K562 (cell line): ENCODE measurements around the gene KCNN4. TPM values are rescaled to one million over a fixed set of nuclear protein-coding genes. Genes with fewer than 3 reads are reported as not detected.
A peak's percentile ranks its signal among the peaks of the same experiment; 100 is the strongest.

Source experiments
- ATAC-seq: fragments of 200-7000 bp; cut with Tn5 transposase; 3 replicates; pipeline ENCODE4 v1.9.1; 2020; ENCODE audit warnings: moderate library complexity
- BruUV-seq: library from RNA; stranded (reverse); fragments of 400-500 nt; replicated peaks from 2 replicates; lab custom pipeline; 2021; lab: Mats Ljungman, UMichigan
- CTCF ChIA-PET: fragments of 300-600 bp; formaldehyde crosslinking; extraction: SDS; loops from one replicate; lab custom pipeline; 2021; ENCODE audit warnings: low intra/inter-chr PET ratio; lab: Yijun Ruan, JAX
- POLR2A ChIA-PET: fragments of 300-600, 350-650 bp; sonication (Branson Sonifier 250); formaldehyde crosslinking; extraction: SDS; loops from one replicate; lab custom pipeline; 2021; ENCODE audit warnings: antibody characterized with exemption, inconsistent platforms; lab: Yijun Ruan, JAX
- DNase-seq, 4 experiments: peaks; one replicate each; pipeline versions ENCODE4 v3.0.0 to v3.0.0-alpha.2; 2011 to 2018; ENCODE audit warnings: low spot score in 3 of 4, mixed read lengths in 3 of 4; ENCODE audit errors: extremely low read depth in 1 of 4
- FAIRE-seq: peaks from 2 replicates; lab custom pipeline; 2011; peaks lifted over from hg19 to GRCh38; lab: Jason Lieb, UNC
- H2AFZ ChIP-seq: 2 replicates; pipeline ENCODE4 v1.6.0; 2011; ENCODE audit warnings: low read depth, low read length, control low read depth, inconsistent platforms
- H3K27ac ChIP-seq: fragments of 200-600 bp; 3 replicates; pipeline ENCODE4 v1.8.0; 2011; ENCODE audit warnings: low read depth, mild to moderate bottlenecking, control low read depth, inconsistent platforms, low read length, moderate library complexity, mixed read lengths; ENCODE audit errors: extremely low read depth
- H3K27me3 ChIP-seq, 2 experiments: fragments of 300-600 bp in 1 of 2; 2 replicates in 1 of 2; 3 replicates in 1 of 2; pipeline versions ENCODE4 v1.6.0 to v1.8.0; 2011; ENCODE audit warnings: inconsistent platforms in 2 of 2, low read length in 2 of 2, mild to moderate bottlenecking in 1 of 2, mixed read lengths in 1 of 2, moderate library complexity in 1 of 2; ENCODE audit not compliant: control insufficient read depth in 2 of 2, insufficient read depth in 2 of 2
- H3K36me3 ChIP-seq: fragments of 300-600 bp; 3 replicates; pipeline ENCODE4 v1.8.0; 2011; ENCODE audit warnings: mild to moderate bottlenecking, low read length, inconsistent platforms; ENCODE audit not compliant: control insufficient read depth, insufficient read depth
- H3K4me1 ChIP-seq, 2 experiments: fragments of 200-600 bp in 1 of 2; replicated peaks in 1 of 2; 2 replicates in 1 of 2; 3 replicates in 1 of 2; pipeline versions ENCODE4 v1.5.1 to v1.8.0; 2011; ENCODE audit warnings: inconsistent platforms in 2 of 2, low read length in 2 of 2, mild to moderate bottlenecking in 1 of 2, mixed read lengths in 1 of 2, moderate library complexity in 1 of 2; ENCODE audit not compliant: control insufficient read depth in 2 of 2, insufficient read depth in 2 of 2
- H3K4me2 ChIP-seq: 2 replicates; pipeline ENCODE4 v1.6.1; 2011; ENCODE audit warnings: low read length, control low read depth, inconsistent platforms, mixed read lengths; ENCODE audit not compliant: insufficient read depth
- H3K4me3 ChIP-seq: fragments of 200-600 bp; sonication (generic), shearing (Covaris generic); 2 replicates; pipeline ENCODE4 v1.5.1; 2016; ENCODE audit warnings: control low read depth, inconsistent platforms
- H3K79me2 ChIP-seq: fragments of 200-600 bp; 3 replicates; pipeline ENCODE4 v1.8.0; 2011; ENCODE audit warnings: low read length, inconsistent platforms; ENCODE audit not compliant: control insufficient read depth, insufficient read depth
- H3K9ac ChIP-seq, 2 experiments: 2 replicates each; pipeline versions ENCODE4 v1.6.0 to v1.6.1; 2011; ENCODE audit warnings: low read depth in 2 of 2, low read length in 2 of 2, control low read depth in 1 of 2, inconsistent platforms in 1 of 2, mild to moderate bottlenecking in 1 of 2, mixed read lengths in 1 of 2; ENCODE audit not compliant: insufficient read depth in 1 of 2
- H3K9me1 ChIP-seq: one replicate; pipeline ENCODE4 v1.6.0; 2011; ENCODE audit warnings: inconsistent platforms, mild to moderate bottlenecking, low read length, moderate library complexity; ENCODE audit not compliant: control insufficient read depth, insufficient read depth
- H3K9me3 ChIP-seq: replicated peaks from 2 replicates; pipeline ENCODE4 v1.5.1; 2011; ENCODE audit warnings: low read depth, low read length, inconsistent platforms; ENCODE audit not compliant: control insufficient read depth, insufficient read depth
- H4K20me1 ChIP-seq: replicated peaks from 2 replicates; pipeline ENCODE4 v1.6.1; 2011; ENCODE audit warnings: low read length, inconsistent platforms, mixed read lengths; ENCODE audit not compliant: control insufficient read depth, insufficient read depth
- CTBP1 ChIP-seq: fragments of 450-650 bp; IDR thresholded peaks from 2 replicates; pipeline ENCODE4 v1.6.1; 2016; ENCODE audit warnings: borderline replicate concordance
- E2F3 ChIP-seq: fragments of 250-450 bp; sonication (Bioruptor Pico); IDR thresholded peaks from 2 replicates; pipeline ENCODE4 v1.4.0; 2020; ENCODE audit warnings: mild to moderate bottlenecking
- NFE2 ChIP-seq: IDR thresholded peaks from 2 replicates; pipeline ENCODE4 v1.6.1; 2014; ENCODE audit warnings: antibody characterized with exemption, low read depth
- RNF2 ChIP-seq: sonication (generic); IDR thresholded peaks from 2 replicates; pipeline ENCODE4 v1.6.1; 2016
- SIN3B ChIP-seq: fragments of 450-650 bp; IDR thresholded peaks from 2 replicates; pipeline ENCODE4 v1.6.1; 2017; ENCODE audit warnings: low read depth, mild to moderate bottlenecking, moderate library complexity
- SRSF7 ChIP-seq: fragments of 200-400 bp; formaldehyde crosslinking; optimal IDR thresholded peaks from 2 replicates; pipeline ENCODE3; 2017; ENCODE audit warnings: mild to moderate bottlenecking, low read depth, low read length
- ZEB2 ChIP-seq: fragments of 450-650 bp; IDR thresholded peaks from 2 replicates; pipeline ENCODE4 v1.6.1; 2016
- WGBS: fragments of 100-300 bp; shearing (Covaris generic); methylation state at CpG from one replicate; pipeline ENCODE4 v1.1.6; 2016; ENCODE audit warnings: low coverage, mixed read lengths; ENCODE audit not compliant: insufficient coverage; ENCODE audit errors: missing lambda C conversion rate; 5-methylcytosine and 5-hydroxymethylcytosine counted together
- in situ Hi-C: fragments of 300-500 bp; cut with MboI; formaldehyde crosslinking; loops from 4 replicates; pipeline ENCODE4 v1.15.0; 2018; ENCODE audit warnings: inconsistent platforms, mixed read lengths
- intact Hi-C: fragments of 100-400 bp; cut with micrococcal nuclease; formaldehyde crosslinking; loops from 2 replicates; pipeline ENCODE4 v1.14.2; 2022
- polyA plus RNA-seq, 8 experiments: library from polyadenylated mRNA; depleted of rRNA in 4 of 8; stranded (reverse) in 5 of 8; unstranded in 3 of 8; fragments of >200 nt; fragmentation: Nextera tagmentation in 2 of 8; fragmentation: Illumina TruSeq in 1 of 8; extraction: Ambion mirVana in 2 of 8; extraction: Trizol in 1 of 8; gene quantifications; 2 replicates each; pipeline versions ENCODE4 v1.2.1 to v1.2.3, GENCODE V29; 2011 to 2014; ENCODE audit warnings: inconsistent platforms in 1 of 8, missing spikeins in 1 of 8
- total RNA-seq, 7 experiments: library from RNA; depleted of rRNA in 6 of 7; stranded (reverse); fragments of >200 nt in 6 of 7; fragmentation: Illumina TruSeq in 2 of 7; extraction: Trizol in 2 of 7; gene quantifications; 2 replicates each; pipeline versions ENCODE4 v1.2.1 to v1.2.3, GENCODE V29; 2011 to 2021; ENCODE audit warnings: low replicate concordance in 1 of 7
- TF ChIP-seq, protein P1 (sequence below): sonication (generic); formaldehyde crosslinking; IDR thresholded peaks from 2 replicates; pipeline ENCODE4 v1.8.0; 2022; ENCODE audit warnings: mild to moderate bottlenecking, missing genetic modification reagents
- TF ChIP-seq, protein P2 (sequence below): sonication (generic); formaldehyde crosslinking; IDR thresholded peaks from 2 replicates; pipeline ENCODE4 v1.8.1; 2023; ENCODE audit warnings: mild to moderate bottlenecking, missing genetic modification reagents
- TF ChIP-seq, protein P3 (sequence below): sonication (generic); formaldehyde crosslinking; IDR thresholded peaks from 2 replicates; pipeline ENCODE4 v1.8.0; 2022; ENCODE audit warnings: missing genetic modification reagents, mild to moderate bottlenecking, borderline replicate concordance
- TF ChIP-seq, protein P4 (sequence below): fragments of 450-650 bp; IDR thresholded peaks from 2 replicates; pipeline ENCODE4 v1.6.1; 2016; ENCODE audit warnings: antibody characterized with exemption

KCNN4 gene
- total and polyA plus RNA-seq, 9 of the 15 experiments (the other 6 are each of a cell fraction or from before 2014, with no cell fraction given) = 0.53 to 37.7 (median 25.9) TPM

DNA sequence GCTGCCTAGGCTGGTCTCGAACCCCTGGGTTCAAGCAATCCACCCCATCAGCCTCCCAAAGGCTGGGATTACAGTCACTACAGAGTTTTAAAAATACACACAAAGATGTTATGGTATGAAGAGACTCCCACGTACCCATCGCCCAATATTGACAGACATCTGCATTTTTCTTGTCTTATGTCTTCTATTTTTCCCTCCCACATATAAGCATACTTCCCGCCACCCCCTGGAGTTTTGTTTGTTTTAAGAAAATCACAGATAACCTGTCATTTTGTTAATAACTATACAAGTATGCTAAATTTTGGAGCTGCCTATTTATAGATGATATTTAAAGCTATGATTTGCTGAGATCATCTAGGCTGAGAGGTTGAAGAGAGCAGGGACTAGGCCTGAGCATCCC, 19.8 kb downstream of the KCNN4 start (continued):
- TF ChIP-seq CTBP1 (no peak), SIN3B (no peak)
- TF ChIP-seq, protein P1, sequence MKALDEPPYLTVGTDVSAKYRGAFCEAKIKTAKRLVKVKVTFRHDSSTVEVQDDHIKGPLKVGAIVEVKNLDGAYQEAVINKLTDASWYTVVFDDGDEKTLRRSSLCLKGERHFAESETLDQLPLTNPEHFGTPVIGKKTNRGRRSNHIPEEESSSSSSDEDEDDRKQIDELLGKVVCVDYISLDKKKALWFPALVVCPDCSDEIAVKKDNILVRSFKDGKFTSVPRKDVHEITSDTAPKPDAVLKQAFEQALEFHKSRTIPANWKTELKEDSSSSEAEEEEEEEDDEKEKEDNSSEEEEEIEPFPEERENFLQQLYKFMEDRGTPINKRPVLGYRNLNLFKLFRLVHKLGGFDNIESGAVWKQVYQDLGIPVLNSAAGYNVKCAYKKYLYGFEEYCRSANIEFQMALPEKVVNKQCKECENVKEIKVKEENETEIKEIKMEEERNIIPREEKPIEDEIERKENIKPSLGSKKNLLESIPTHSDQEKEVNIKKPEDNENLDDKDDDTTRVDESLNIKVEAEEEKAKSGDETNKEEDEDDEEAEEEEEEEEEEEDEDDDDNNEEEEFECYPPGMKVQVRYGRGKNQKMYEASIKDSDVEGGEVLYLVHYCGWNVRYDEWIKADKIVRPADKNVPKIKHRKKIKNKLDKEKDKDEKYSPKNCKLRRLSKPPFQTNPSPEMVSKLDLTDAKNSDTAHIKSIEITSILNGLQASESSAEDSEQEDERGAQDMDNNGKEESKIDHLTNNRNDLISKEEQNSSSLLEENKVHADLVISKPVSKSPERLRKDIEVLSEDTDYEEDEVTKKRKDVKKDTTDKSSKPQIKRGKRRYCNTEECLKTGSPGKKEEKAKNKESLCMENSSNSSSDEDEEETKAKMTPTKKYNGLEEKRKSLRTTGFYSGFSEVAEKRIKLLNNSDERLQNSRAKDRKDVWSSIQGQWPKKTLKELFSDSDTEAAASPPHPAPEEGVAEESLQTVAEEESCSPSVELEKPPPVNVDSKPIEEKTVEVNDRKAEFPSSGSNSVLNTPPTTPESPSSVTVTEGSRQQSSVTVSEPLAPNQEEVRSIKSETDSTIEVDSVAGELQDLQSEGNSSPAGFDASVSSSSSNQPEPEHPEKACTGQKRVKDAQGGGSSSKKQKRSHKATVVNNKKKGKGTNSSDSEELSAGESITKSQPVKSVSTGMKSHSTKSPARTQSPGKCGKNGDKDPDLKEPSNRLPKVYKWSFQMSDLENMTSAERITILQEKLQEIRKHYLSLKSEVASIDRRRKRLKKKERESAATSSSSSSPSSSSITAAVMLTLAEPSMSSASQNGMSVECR (CRISPR knock-in tag) = no peak

DNA sequence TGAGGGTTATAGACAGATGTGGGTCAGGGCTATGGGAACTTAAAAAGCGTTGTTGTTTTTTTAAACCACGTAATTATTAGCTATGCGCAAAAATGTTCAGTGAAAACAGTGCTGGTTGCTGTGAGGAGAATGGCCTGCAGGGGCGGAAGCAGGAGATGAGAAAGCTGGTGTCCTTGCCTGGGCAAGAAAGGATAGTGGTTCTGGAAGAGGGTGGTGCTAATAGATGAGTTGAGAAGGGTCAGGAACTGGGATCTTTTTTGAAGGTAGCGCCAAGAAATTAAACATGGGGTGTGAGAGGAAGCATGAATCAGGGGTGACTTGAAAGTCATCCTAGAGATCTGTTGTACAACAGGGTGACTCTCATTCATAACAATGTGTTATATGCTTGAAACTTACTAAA, 21.3 kb downstream of the KCNN4 start:
- peaks cover 10% of the 10 kb centered on the region; the same call in 2 of the 3 replicates for H3K36me3 ChIP-seq
- no peaks in the 10 kb centered on the region for H3K27me3 ChIP-seq
- H3K27ac ChIP-seq = peak overlapping the region; percentile 61
- ChIA-PET CTCF (no interaction called here), POLR2A (interaction anchor here (0.6 to 1.1 kb wide), 4 partner anchors 15 to 68 kb away, joined by 3 to 5 read pairs (median 4); partner anchors contain the start of gene ZNF283)
- H3K4me2 ChIP-seq = peak overlapping the region; percentile 26; the same call in 1 of the 2 replicates
- DNase-seq (peak in 3 of 4 experiments; percentile 33 to 58 (median 39)), ATAC-seq (peak; percentile 10; the same call in 1 of the 3 replicates), FAIRE-seq (peak; percentile 70)
- no peaks in the 10 kb centered on the region for H4K20me1 ChIP-seq
- H3K9me1 ChIP-seq = peaks cover 4% of the 10 kb centered on the region
- H3K4me3 ChIP-seq = no peak overlapping the region
- H3K9ac ChIP-seq = no peak overlapping the region
- peaks cover 34 to 35% of the 10 kb centered on the region in 2 experiments for H3K4me1 ChIP-seq
- H3K79me2 ChIP-seq = peaks cover 18% of the 10 kb centered on the region
- WGBS = 18% methylated on average over 5 of the region's 5 CpGs
- H2AFZ ChIP-seq = peak overlapping the region; percentile 75
- in situ Hi-C loops (no loop called here), intact Hi-C loops (no loop called here)
- no peaks in the 10 kb centered on the region for H3K9me3 ChIP-seq
- no TSS peak for BruUV-seq
- TF ChIP-seq, protein P2, sequence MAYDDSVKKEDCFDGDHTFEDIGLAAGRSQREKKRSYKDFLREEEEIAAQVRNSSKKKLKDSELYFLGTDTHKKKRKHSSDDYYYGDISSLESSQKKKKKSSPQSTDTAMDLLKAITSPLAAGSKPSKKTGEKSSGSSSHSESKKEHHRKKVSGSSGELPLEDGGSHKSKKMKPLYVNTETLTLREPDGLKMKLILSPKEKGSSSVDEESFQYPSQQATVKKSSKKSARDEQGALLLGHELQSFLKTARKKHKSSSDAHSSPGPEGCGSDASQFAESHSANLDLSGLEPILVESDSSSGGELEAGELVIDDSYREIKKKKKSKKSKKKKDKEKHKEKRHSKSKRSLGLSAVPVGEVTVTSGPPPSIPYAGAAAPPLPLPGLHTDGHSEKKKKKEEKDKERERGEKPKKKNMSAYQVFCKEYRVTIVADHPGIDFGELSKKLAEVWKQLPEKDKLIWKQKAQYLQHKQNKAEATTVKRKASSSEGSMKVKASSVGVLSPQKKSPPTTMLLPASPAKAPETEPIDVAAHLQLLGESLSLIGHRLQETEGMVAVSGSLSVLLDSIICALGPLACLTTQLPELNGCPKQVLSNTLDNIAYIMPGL (CRISPR knock-in tag) = no peak
- no peak for TF ChIP-seq SRSF7
- TF ChIP-seq RNF2 = no peak
- TF ChIP-seq ZEB2 = no peak
- TF ChIP-seq E2F3 = no peak
- TF ChIP-seq, protein P3, sequence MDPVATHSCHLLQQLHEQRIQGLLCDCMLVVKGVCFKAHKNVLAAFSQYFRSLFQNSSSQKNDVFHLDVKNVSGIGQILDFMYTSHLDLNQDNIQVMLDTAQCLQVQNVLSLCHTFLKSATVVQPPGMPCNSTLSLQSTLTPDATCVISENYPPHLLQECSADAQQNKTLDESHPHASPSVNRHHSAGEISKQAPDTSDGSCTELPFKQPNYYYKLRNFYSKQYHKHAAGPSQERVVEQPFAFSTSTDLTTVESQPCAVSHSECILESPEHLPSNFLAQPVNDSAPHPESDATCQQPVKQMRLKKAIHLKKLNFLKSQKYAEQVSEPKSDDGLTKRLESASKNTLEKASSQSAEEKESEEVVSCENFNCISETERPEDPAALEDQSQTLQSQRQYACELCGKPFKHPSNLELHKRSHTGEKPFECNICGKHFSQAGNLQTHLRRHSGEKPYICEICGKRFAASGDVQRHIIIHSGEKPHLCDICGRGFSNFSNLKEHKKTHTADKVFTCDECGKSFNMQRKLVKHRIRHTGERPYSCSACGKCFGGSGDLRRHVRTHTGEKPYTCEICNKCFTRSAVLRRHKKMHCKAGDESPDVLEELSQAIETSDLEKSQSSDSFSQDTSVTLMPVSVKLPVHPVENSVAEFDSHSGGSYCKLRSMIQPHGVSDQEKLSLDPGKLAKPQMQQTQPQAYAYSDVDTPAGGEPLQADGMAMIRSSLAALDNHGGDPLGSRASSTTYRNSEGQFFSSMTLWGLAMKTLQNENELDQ = no peak
- TF ChIP-seq NFE2 = no peak
- TF ChIP-seq, protein P4, sequence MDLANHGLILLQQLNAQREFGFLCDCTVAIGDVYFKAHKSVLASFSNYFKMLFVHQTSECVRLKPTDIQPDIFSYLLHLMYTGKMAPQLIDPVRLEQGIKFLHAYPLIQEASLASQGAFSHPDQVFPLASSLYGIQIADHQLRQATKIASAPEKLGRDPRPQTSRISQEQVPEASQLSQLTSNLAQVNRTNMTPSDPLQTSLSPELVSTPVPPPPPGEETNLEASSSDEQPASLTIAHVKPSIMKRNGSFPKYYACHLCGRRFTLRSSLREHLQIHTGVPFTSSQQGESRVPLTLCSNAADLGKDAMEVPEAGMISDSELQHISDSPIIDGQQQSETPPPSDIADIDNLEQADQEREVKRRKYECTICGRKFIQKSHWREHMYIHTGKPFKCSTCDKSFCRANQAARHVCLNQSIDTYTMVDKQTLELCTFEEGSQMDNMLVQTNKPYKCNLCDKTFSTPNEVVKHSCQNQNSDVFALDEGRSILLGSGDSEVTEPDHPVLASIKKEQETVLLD = no peak
